WTC11 (cell line): ENCODE results near the gene PDCD1LG2. TPM values are rescaled to one million over a fixed set of nuclear protein-coding genes. Genes with fewer than 3 reads are reported as not detected.
"Not testable (repeated sequence)": the region's sequence is repeated elsewhere in the genome, so short reads cannot be mapped to it uniquely, and the experiment has no call there.

Experiments
- ATAC-seq: fragments of 200-7000 bp; cut with Tn5 transposase; 2 replicates; pipeline ENCODE4 v1.10.0; 2021; ENCODE audit warnings: mild to moderate bottlenecking, moderate library complexity
- CTCF ChIA-PET: fragments of 300-600 bp; sonication (Branson Sonifier 250); formaldehyde crosslinking; loops from one replicate; lab custom pipeline; 2021; ENCODE audit warnings: antibody characterized with exemption; lab: Charles Lee
- POLR2A ChIA-PET: fragments of 350-600 bp; sonication (Branson Sonifier 250); formaldehyde crosslinking; loops from one replicate; lab custom pipeline; 2021; ENCODE audit warnings: antibody characterized with exemption; lab: Charles Lee
- DNase-seq: peaks from one replicate; pipeline ENCODE4 v3.0.0; 2021; ENCODE audit warnings: low spot score
- H3K27ac Mint-ChIP-seq: 2 replicates; pipeline ENCODE4 v1.8.0; 2021; ENCODE audit warnings: mixed read lengths
- H3K27me3 Mint-ChIP-seq: 2 replicates; pipeline ENCODE4 v1.8.0; 2021; ENCODE audit warnings: low read depth, mild to moderate bottlenecking, moderate library complexity, mixed read lengths
- H3K36me3 Mint-ChIP-seq: 2 replicates; pipeline ENCODE4 v1.8.0; 2021; ENCODE audit warnings: mixed read lengths
- H3K4me1 Mint-ChIP-seq: 2 replicates; pipeline ENCODE4 v1.8.0; 2022; ENCODE audit warnings: mixed read lengths
- H3K4me3 Mint-ChIP-seq: 2 replicates; pipeline ENCODE4 v1.8.0; 2021; ENCODE audit warnings: mild to moderate bottlenecking, moderate library complexity, mixed read lengths
- H3K9me3 Mint-ChIP-seq: 2 replicates; pipeline ENCODE4 v1.8.0; 2021; ENCODE audit warnings: mixed read lengths
- ATF1 ChIP-seq: sonication (generic); formaldehyde crosslinking; IDR thresholded peaks from 2 replicates; pipeline ENCODE4 v1.8.1; 2023; ENCODE audit warnings: mild to moderate bottlenecking, moderate library complexity, missing genetic modification reagents
- CREB1 ChIP-seq: sonication (generic); formaldehyde crosslinking; IDR thresholded peaks from 2 replicates; pipeline ENCODE4 v1.8.0; 2023; ENCODE audit warnings: mild to moderate bottlenecking, missing genetic modification reagents
- CREM ChIP-seq: sonication (generic); formaldehyde crosslinking; IDR thresholded peaks from 2 replicates; pipeline ENCODE4 v1.8.1; 2022; ENCODE audit warnings: mild to moderate bottlenecking, missing genetic modification reagents, moderate library complexity
- ESRRA ChIP-seq: sonication (generic); formaldehyde crosslinking; IDR thresholded peaks from 2 replicates; pipeline ENCODE4 v1.8.1; 2022; ENCODE audit warnings: mild to moderate bottlenecking, missing genetic modification reagents, borderline replicate concordance
- MXD4 ChIP-seq: fragments of 250-450 bp; sonication (Bioruptor Pico); IDR thresholded peaks from 2 replicates; pipeline ENCODE4 v1.8.0; 2021; ENCODE audit warnings: mild to moderate bottlenecking, moderate library complexity, borderline replicate concordance
- MYBL2 ChIP-seq: sonication (generic); formaldehyde crosslinking; IDR thresholded peaks from 2 replicates; pipeline ENCODE4 v1.8.1; 2023; ENCODE audit warnings: mild to moderate bottlenecking, moderate library complexity, missing genetic modification reagents
- NR3C1 ChIP-seq: sonication (generic); formaldehyde crosslinking; conservative IDR thresholded peaks from 2 replicates; pipeline ENCODE4 v1.8.1; 2023; ENCODE audit warnings: low read depth, mild to moderate bottlenecking, missing genetic modification reagents
- SMAD3 ChIP-seq: sonication (generic); formaldehyde crosslinking; IDR thresholded peaks from 2 replicates; pipeline ENCODE4 v1.8.0; 2022; ENCODE audit warnings: missing genetic modification reagents, mild to moderate bottlenecking, borderline replicate concordance
- SMAD4 ChIP-seq: sonication (generic); formaldehyde crosslinking; IDR thresholded peaks from 2 replicates; pipeline ENCODE4 v1.8.0; 2022; ENCODE audit warnings: mild to moderate bottlenecking, missing genetic modification reagents
- ZNF232 ChIP-seq: sonication (generic); formaldehyde crosslinking; IDR thresholded peaks from 2 replicates; pipeline ENCODE4 v1.8.0; 2022; ENCODE audit warnings: mild to moderate bottlenecking, missing genetic modification reagents
- ZNF263 ChIP-seq: sonication (generic); formaldehyde crosslinking; IDR thresholded peaks from 2 replicates; pipeline ENCODE4 v1.8.1; 2022; ENCODE audit warnings: low read depth, mild to moderate bottlenecking, moderate library complexity, missing genetic modification reagents
- ZNF416 ChIP-seq: fragments of 250-450 bp; sonication (Bioruptor Pico); IDR thresholded peaks from 2 replicates; pipeline ENCODE4 v1.9.0; 2021; ENCODE audit warnings: mild to moderate bottlenecking, inconsistent platforms
- total RNA-seq: library from RNA; stranded (reverse); gene quantifications from 3 replicates; pipeline ENCODE4 v1.2.3, GENCODE V29; 2021
- TF ChIP-seq, protein P1 (sequence below): sonication (generic); formaldehyde crosslinking; IDR thresholded peaks from 2 replicates; pipeline ENCODE4 v1.8.0; 2022; ENCODE audit warnings: missing genetic modification reagents
- TF ChIP-seq, protein P2 (sequence below): sonication (generic); formaldehyde crosslinking; conservative IDR thresholded peaks from 2 replicates; pipeline ENCODE4 v1.8.1; 2023; ENCODE audit warnings: mild to moderate bottlenecking, low read depth, missing genetic modification reagents, moderate library complexity
- TF ChIP-seq, protein P3 (sequence below): sonication (generic); formaldehyde crosslinking; IDR thresholded peaks from 2 replicates; pipeline ENCODE4 v1.8.1; 2023; ENCODE audit warnings: mild to moderate bottlenecking, missing genetic modification reagents, borderline replicate concordance
- TF ChIP-seq, protein P4 (sequence below): fragments of 250-450 bp; sonication (Bioruptor Pico); IDR thresholded peaks from 2 replicates; pipeline ENCODE4 v1.8.0; 2021; ENCODE audit warnings: mild to moderate bottlenecking
- TF ChIP-seq, protein P5 (sequence below): sonication (generic); formaldehyde crosslinking; IDR thresholded peaks from 2 replicates; pipeline ENCODE4 v1.8.1; 2023; ENCODE audit warnings: mild to moderate bottlenecking, missing genetic modification reagents, moderate library complexity
- TF ChIP-seq, protein P6 (sequence below): sonication (generic); formaldehyde crosslinking; IDR thresholded peaks from 2 replicates; pipeline ENCODE4 v1.8.1; 2023; ENCODE audit warnings: mild to moderate bottlenecking, missing genetic modification reagents, moderate library complexity
- TF ChIP-seq, protein P7 (sequence below): sonication (generic); formaldehyde crosslinking; IDR thresholded peaks from 2 replicates; pipeline ENCODE4 v1.8.0; 2022; ENCODE audit warnings: mild to moderate bottlenecking, missing genetic modification reagents

Gene PDCD1LG2
- total RNA-seq, 1 experiment from 2014 or later, result not detected

DNA sequence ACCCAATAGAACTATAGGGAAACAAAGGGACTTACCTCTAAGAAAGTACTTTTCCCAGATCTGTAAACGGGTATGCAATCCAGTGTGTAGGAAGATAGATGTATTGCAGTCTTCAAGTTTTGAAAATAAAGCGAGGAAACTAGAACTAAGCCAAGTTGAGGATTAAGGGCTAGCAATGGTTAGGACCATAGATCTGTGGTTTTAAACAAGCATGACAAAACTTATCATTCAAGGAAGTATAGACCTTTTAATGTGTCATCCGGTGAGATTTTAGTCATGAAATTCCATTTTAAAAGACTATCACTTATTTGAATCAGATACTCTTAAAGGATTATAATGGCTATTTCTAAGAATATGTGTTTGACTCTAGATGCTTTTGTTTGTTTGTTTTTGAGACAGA is 39.5 kb upstream of the PDCD1LG2 start (continued):
- TF ChIP-seq, protein P1, sequence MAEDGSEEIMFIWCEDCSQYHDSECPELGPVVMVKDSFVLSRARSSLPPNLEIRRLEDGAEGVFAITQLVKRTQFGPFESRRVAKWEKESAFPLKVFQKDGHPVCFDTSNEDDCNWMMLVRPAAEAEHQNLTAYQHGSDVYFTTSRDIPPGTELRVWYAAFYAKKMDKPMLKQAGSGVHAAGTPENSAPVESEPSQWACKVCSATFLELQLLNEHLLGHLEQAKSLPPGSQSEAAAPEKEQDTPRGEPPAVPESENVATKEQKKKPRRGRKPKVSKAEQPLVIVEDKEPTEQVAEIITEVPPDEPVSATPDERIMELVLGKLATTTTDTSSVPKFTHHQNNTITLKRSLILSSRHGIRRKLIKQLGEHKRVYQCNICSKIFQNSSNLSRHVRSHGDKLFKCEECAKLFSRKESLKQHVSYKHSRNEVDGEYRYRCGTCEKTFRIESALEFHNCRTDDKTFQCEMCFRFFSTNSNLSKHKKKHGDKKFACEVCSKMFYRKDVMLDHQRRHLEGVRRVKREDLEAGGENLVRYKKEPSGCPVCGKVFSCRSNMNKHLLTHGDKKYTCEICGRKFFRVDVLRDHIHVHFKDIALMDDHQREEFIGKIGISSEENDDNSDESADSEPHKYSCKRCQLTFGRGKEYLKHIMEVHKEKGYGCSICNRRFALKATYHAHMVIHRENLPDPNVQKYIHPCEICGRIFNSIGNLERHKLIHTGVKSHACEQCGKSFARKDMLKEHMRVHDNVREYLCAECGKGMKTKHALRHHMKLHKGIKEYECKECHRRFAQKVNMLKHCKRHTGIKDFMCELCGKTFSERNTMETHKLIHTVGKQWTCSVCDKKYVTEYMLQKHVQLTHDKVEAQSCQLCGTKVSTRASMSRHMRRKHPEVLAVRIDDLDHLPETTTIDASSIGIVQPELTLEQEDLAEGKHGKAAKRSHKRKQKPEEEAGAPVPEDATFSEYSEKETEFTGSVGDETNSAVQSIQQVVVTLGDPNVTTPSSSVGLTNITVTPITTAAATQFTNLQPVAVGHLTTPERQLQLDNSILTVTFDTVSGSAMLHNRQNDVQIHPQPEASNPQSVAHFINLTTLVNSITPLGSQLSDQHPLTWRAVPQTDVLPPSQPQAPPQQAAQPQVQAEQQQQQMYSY, result no peak
- no peak for TF ChIP-seq ATF1 (CRISPR knock-in tag)
- TF ChIP-seq, protein P2, sequence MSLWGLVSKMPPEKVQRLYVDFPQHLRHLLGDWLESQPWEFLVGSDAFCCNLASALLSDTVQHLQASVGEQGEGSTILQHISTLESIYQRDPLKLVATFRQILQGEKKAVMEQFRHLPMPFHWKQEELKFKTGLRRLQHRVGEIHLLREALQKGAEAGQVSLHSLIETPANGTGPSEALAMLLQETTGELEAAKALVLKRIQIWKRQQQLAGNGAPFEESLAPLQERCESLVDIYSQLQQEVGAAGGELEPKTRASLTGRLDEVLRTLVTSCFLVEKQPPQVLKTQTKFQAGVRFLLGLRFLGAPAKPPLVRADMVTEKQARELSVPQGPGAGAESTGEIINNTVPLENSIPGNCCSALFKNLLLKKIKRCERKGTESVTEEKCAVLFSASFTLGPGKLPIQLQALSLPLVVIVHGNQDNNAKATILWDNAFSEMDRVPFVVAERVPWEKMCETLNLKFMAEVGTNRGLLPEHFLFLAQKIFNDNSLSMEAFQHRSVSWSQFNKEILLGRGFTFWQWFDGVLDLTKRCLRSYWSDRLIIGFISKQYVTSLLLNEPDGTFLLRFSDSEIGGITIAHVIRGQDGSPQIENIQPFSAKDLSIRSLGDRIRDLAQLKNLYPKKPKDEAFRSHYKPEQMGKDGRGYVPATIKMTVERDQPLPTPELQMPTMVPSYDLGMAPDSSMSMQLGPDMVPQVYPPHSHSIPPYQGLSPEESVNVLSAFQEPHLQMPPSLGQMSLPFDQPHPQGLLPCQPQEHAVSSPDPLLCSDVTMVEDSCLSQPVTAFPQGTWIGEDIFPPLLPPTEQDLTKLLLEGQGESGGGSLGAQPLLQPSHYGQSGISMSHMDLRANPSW (CRISPR knock-in tag), result no peak

DNA sequence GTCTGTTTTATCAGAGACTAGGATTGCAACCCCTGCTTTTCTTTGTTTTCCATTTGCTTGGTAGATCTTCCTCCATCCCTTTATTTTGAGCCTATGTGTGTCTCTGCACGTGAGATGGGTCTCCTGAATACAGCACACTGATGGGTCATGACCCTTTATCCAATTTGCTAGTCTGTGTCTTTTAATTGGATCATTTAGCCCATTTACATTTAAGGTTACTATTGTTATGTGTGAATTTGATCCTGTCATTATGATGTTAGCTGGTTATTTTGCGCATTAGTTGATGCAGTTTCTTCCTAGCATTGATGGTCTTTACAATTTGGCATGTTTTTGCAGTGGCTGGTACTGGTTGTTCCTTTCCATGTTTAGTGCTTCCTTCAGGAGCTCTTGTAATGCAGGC is 34.7 kb upstream of the PDCD1LG2 start:
- DNase-seq, H3K36me3 Mint-ChIP-seq, H3K27ac Mint-ChIP-seq, H3K4me1 Mint-ChIP-seq, H3K4me3 Mint-ChIP-seq, CTCF ChIA-PET, POLR2A ChIA-PET, ATAC-seq: not testable (repeated sequence)
- peaks cover 26% of the 10 kb centered on the region for H3K9me3 Mint-ChIP-seq
- H3K27me3 Mint-ChIP-seq, result peaks cover 18% of the 10 kb centered on the region

DNA sequence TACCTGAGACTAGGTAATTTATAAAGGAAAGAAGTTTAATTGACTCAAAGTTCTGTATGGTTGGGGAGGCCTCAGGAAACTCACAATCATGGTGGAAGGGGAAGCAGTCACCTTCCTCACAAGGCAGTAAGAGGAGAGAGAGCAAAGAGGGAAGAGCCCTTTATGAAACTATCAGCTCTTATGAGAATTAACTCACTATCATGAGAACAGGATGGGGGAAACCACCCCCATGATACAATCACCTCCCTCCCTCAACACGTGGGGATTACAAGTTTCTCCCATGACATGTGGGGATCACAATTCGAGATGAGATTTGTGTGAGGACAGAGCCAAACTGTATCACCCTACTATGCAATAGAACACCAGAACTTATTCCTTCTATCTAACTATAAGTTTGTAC is 32.1 kb upstream of the PDCD1LG2 start:
- ChIA-PET CTCF (no interaction called here), POLR2A (no interaction called here)
- no peak for ATAC-seq
- TF ChIP-seq SMAD3, result no peak
- TF ChIP-seq, protein P3, sequence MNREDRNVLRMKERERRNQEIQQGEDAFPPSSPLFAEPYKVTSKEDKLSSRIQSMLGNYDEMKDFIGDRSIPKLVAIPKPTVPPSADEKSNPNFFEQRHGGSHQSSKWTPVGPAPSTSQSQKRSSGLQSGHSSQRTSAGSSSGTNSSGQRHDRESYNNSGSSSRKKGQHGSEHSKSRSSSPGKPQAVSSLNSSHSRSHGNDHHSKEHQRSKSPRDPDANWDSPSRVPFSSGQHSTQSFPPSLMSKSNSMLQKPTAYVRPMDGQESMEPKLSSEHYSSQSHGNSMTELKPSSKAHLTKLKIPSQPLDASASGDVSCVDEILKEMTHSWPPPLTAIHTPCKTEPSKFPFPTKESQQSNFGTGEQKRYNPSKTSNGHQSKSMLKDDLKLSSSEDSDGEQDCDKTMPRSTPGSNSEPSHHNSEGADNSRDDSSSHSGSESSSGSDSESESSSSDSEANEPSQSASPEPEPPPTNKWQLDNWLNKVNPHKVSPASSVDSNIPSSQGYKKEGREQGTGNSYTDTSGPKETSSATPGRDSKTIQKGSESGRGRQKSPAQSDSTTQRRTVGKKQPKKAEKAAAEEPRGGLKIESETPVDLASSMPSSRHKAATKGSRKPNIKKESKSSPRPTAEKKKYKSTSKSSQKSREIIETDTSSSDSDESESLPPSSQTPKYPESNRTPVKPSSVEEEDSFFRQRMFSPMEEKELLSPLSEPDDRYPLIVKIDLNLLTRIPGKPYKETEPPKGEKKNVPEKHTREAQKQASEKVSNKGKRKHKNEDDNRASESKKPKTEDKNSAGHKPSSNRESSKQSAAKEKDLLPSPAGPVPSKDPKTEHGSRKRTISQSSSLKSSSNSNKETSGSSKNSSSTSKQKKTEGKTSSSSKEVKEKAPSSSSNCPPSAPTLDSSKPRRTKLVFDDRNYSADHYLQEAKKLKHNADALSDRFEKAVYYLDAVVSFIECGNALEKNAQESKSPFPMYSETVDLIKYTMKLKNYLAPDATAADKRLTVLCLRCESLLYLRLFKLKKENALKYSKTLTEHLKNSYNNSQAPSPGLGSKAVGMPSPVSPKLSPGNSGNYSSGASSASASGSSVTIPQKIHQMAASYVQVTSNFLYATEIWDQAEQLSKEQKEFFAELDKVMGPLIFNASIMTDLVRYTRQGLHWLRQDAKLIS (CRISPR knock-in tag), result no peak
- TF ChIP-seq, protein P4, sequence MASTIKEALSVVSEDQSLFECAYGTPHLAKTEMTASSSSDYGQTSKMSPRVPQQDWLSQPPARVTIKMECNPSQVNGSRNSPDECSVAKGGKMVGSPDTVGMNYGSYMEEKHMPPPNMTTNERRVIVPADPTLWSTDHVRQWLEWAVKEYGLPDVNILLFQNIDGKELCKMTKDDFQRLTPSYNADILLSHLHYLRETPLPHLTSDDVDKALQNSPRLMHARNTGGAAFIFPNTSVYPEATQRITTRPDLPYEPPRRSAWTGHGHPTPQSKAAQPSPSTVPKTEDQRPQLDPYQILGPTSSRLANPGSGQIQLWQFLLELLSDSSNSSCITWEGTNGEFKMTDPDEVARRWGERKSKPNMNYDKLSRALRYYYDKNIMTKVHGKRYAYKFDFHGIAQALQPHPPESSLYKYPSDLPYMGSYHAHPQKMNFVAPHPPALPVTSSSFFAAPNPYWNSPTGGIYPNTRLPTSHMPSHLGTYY (CRISPR knock-in tag), result no peak
- TF ChIP-seq CREM (CRISPR knock-in tag), result no peak
- TF ChIP-seq, protein P5, sequence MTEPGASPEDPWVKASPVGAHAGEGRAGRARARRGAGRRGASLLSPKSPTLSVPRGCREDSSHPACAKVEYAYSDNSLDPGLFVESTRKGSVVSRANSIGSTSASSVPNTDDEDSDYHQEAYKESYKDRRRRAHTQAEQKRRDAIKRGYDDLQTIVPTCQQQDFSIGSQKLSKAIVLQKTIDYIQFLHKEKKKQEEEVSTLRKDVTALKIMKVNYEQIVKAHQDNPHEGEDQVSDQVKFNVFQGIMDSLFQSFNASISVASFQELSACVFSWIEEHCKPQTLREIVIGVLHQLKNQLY (CRISPR knock-in tag), result no peak
- no peak for TF ChIP-seq NR3C1
- TF ChIP-seq MXD4 (CRISPR knock-in tag), result no peak
- TF ChIP-seq MYBL2, result no peak
- TF ChIP-seq, protein P6, sequence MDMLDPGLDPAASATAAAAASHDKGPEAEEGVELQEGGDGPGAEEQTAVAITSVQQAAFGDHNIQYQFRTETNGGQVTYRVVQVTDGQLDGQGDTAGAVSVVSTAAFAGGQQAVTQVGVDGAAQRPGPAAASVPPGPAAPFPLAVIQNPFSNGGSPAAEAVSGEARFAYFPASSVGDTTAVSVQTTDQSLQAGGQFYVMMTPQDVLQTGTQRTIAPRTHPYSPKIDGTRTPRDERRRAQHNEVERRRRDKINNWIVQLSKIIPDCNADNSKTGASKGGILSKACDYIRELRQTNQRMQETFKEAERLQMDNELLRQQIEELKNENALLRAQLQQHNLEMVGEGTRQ (CRISPR knock-in tag), result no peak
- TF ChIP-seq ZNF416, result no peak
- TF ChIP-seq, protein P7, sequence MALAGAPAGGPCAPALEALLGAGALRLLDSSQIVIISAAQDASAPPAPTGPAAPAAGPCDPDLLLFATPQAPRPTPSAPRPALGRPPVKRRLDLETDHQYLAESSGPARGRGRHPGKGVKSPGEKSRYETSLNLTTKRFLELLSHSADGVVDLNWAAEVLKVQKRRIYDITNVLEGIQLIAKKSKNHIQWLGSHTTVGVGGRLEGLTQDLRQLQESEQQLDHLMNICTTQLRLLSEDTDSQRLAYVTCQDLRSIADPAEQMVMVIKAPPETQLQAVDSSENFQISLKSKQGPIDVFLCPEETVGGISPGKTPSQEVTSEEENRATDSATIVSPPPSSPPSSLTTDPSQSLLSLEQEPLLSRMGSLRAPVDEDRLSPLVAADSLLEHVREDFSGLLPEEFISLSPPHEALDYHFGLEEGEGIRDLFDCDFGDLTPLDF (CRISPR knock-in tag), result no peak
- no peak for TF ChIP-seq ZNF263
- no peak for TF ChIP-seq SMAD4 (CRISPR knock-in tag)
- TF ChIP-seq ZNF232, result no peak
- no peak for TF ChIP-seq ESRRA (CRISPR knock-in tag)
- no peak for TF ChIP-seq CREB1 (CRISPR knock-in tag)

More for the DNA sequence above, 32.1 kb upstream of the PDCD1LG2 start:
- DNase-seq, result no peak
- H3K27me3 Mint-ChIP-seq, result peaks cover 18% of the 10 kb centered on the region
- peaks cover 26% of the 10 kb centered on the region for H3K9me3 Mint-ChIP-seq
- no peak overlapping the region for H3K4me3 Mint-ChIP-seq
- peaks cover 3% of the 10 kb centered on the region for H3K36me3 Mint-ChIP-seq
- peaks cover 2% of the 10 kb centered on the region; the same call in 1 of the 2 replicates for H3K4me1 Mint-ChIP-seq
- no peak overlapping the region for H3K27ac Mint-ChIP-seq
